Ovary (tissue), 9 donors: Measurements from ENCODE around the gene CACNG5. TPM values are rescaled to one million over a fixed set of nuclear protein-coding genes. Genes with fewer than 3 reads are reported as not detected.

Experiments
- DNase-seq, 5 donors: peaks; one replicate each; pipeline ENCODE4 v3.0.0-alpha.2; 2019 to 2020
- H3K27ac ChIP-seq, 2 donors: fragments of 200-600 bp; one replicate each; pipeline versions ENCODE4 v1.5.1 to v1.8.0; 2019 to 2022
- H3K27me3 ChIP-seq: fragments of 200-600 bp; one replicate; pipeline ENCODE4 v1.8.0; 2022
- H3K36me3 ChIP-seq: fragments of 200-600 bp; sonication (generic); one replicate; pipeline ENCODE4 v1.5.1; 2019
- H3K4me1 ChIP-seq: one replicate; pipeline ENCODE4 v1.8.1; 2013; ENCODE audit warnings: mild to moderate bottlenecking, moderate library complexity; ENCODE audit not compliant: insufficient read depth
- H3K4me3 ChIP-seq: fragments of 200-600 bp; sonication (generic); one replicate; pipeline ENCODE4 v1.5.1; 2017
- H3K9me3 ChIP-seq, 2 donors: fragments of 200-600 bp in 1 of 2; sonication (generic) in 1 of 2; one replicate each; pipeline versions ENCODE4 v1.5.1 to v1.8.1; 2013 to 2019; ENCODE audit warnings: mild to moderate bottlenecking in 1 of 2, moderate library complexity in 1 of 2
- CTCF ChIP-seq, 3 donors: fragments of 450-650 bp in 2 of 3; fragments of 200-600 bp in 1 of 3; IDR thresholded peaks; one replicate each; pipeline versions ENCODE4 v1.5.1 to v1.8.0; 2016 to 2022; ENCODE audit warnings: antibody characterized with exemption in 3 of 3, mild to moderate bottlenecking in 1 of 3
- EP300 ChIP-seq: sonication (generic); formaldehyde crosslinking; IDR thresholded peaks from one replicate; pipeline ENCODE4 v1.6.1; 2017; ENCODE audit warnings: antibody characterized with exemption
- POLR2A ChIP-seq: fragments of 450-650 bp; IDR thresholded peaks from one replicate; pipeline ENCODE4 v1.6.1; 2017; ENCODE audit warnings: antibody characterized with exemption, mild to moderate bottlenecking, moderate library complexity
- WGBS, 3 donors: extraction: QIAGEN DNeasy Blood & Tissue Kit in 1 of 3; methylation state at CpG; one replicate each; pipeline versions ENCODE4 v1.1.5 to v1.1.7; 2013 to 2017; 5-methylcytosine and 5-hydroxymethylcytosine counted together
- intact Hi-C, 4 donors: fragments of 100-400 bp; cut with DNase I; formaldehyde crosslinking; loops; one replicate each; pipeline versions ENCODE4 v1.11.0 to v1.15.1; 2022 to 2023
- polyA plus RNA-seq, 2 donors: library from polyadenylated mRNA; stranded (reverse); fragments of 200-250 nt in 1 of 2; fragments of 350-450 nt in 1 of 2; fragmentation: Illumina TruSeq in 1 of 2; extraction: RNeasy Lipid Tissue Mini Kit (QIAGEN cat#74804) in 1 of 2; gene quantifications; one replicate each; pipeline ENCODE4 v1.2.3, GENCODE V29; 2013 to 2014
- total RNA-seq, 7 donors: library from RNA; depleted of rRNA in 2 of 7; stranded (reverse); fragments of >200 nt in 2 of 7; fragmentation: NEBNext Ultra II Directional in 3 of 7; extraction: Animal tissue kit (Norgen Biotek cat#: 25700) in 3 of 7; gene quantifications; one replicate each; pipeline versions ENCODE4 v1.1.0 to v1.2.4, GENCODE V29; 2016 to 2023
- donor health status: DM: no; HTN: no; CAD: no; lungs with moderate emphysema.
- donor health status: DM: no; HTN: no; CAD: no.
- donor health status: Bipolar disorder and iron deficiency.
- donor health status: DM: yes; HTN: yes; CAD: no.
- donor health status: DM: no; HTN: no; CAD: no.
- donor health status: DM: yes; HTN: yes; CAD: no.

The CACNG5 gene
- total and polyA plus RNA-seq, 9 donors: not detected

- Histone ChIP-seq H3K27me3 (no peaks in the 10 kb centered on the region), H3K9me3 (no peaks in the 10 kb centered on the region), H3K36me3 (no peaks in the 10 kb centered on the region), H3K27ac (no peak overlapping the region), H3K4me3 (no peak overlapping the region), H3K4me1 (no peaks in the 10 kb centered on the region)
- WGBS, 3 donors: 76 to 86% (median 81%) methylated on average over 5 of the region's 5 CpGs
- no peak for DNase-seq
- no peak for TF ChIP-seq EP300
- no peak for TF ChIP-seq POLR2A
- no peak for TF ChIP-seq CTCF (IDR thresholded peaks at IDR 0.05)
- intact Hi-C loops: no loop called here
Measured at GRCh38 chr17:66928949-66929348, 94.0 kb downstream of the CACNG5 start.

GRCh38 chr17:66929591-66929990 is 94.7 kb downstream of the CACNG5 start:
- Histone ChIP-seq H3K36me3 (no peaks in the 10 kb centered on the region), H3K4me3 (no peak overlapping the region), H3K9me3 (no peaks in the 10 kb centered on the region), H3K27me3 (no peaks in the 10 kb centered on the region), H3K27ac (no peak overlapping the region), H3K4me1 (no peaks in the 10 kb centered on the region)
- intact Hi-C loops: no loop called here
- WGBS, 3 donors: 24 to 33% (median 24%) methylated on average over 1 of the region's 1 CpG
- no peak for TF ChIP-seq CTCF (IDR thresholded peaks at IDR 0.05)
- TF ChIP-seq EP300: no peak
- TF ChIP-seq POLR2A: no peak
- DNase-seq: no peak

- Histone ChIP-seq H3K27me3 (no peaks in the 10 kb centered on the region), H3K4me1 (no peaks in the 10 kb centered on the region), H3K9me3 (no peaks in the 10 kb centered on the region), H3K4me3 (no peak overlapping the region), H3K36me3 (no peaks in the 10 kb centered on the region), H3K27ac (no peak overlapping the region)
- intact Hi-C loops: no loop called here
- DNase-seq: no peak
- TF ChIP-seq POLR2A (no peak), EP300 (no peak), CTCF (IDR thresholded peaks at IDR 0.05) (no peak)
- 40 to 63% (median 42%) methylated on average over 3 of the region's 3 CpGs for WGBS, 3 donors
Measured at GRCh38 chr17:66930933-66931332, 96.0 kb downstream of the CACNG5 start.

GRCh38 chr17:66932311-66932710 is 97.4 kb downstream of the CACNG5 start:
- Histone ChIP-seq H3K27ac (no peak overlapping the region), H3K4me1 (no peaks in the 10 kb centered on the region), H3K9me3 (no peaks in the 10 kb centered on the region), H3K4me3 (no peak overlapping the region), H3K27me3 (no peaks in the 10 kb centered on the region), H3K36me3 (no peaks in the 10 kb centered on the region)
- WGBS, 3 donors: 62 to 69% (median 65%) methylated on average over 2 of the region's 2 CpGs
- DNase-seq: no peak
- intact Hi-C loops: no loop called here
- no peak for TF ChIP-seq POLR2A
- no peak for TF ChIP-seq CTCF (IDR thresholded peaks at IDR 0.05)
- no peak for TF ChIP-seq EP300

DNA sequence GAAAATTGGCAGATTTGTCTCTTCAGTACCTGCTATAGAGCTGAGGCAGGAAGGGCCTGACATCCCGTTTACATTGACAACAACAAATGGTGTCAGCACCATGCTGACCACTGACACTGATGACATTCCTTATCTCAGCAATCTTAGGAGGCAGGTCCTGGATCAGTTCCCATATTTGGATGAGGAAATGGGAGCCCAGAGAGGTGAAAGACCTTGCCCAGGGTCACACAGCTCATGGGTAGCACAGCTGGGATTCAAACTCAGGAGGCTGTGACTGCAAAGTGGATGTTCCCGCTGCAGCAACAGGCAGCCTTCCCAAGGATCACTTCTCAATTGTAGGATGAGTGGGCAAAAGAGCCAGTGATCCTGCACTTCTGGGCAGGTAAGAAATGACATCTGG is 99.1 kb downstream of the CACNG5 start:
- intact Hi-C loops: no loop called here
- Histone ChIP-seq H3K27me3 (no peaks in the 10 kb centered on the region), H3K4me1 (no peaks in the 10 kb centered on the region), H3K4me3 (no peak overlapping the region), H3K36me3 (no peaks in the 10 kb centered on the region), H3K9me3 (no peaks in the 10 kb centered on the region), H3K27ac (no peak overlapping the region)
- TF ChIP-seq POLR2A (no peak), EP300 (no peak), CTCF (IDR thresholded peaks at IDR 0.05) (no peak)
- no peak for DNase-seq
- 51 to 63% (median 53%) methylated on average over 2 of the region's 2 CpGs for WGBS, 3 donors
